WTC11 (cell line): ENCODE data around the gene ZNRF3. TPM values are rescaled to one million over a fixed set of nuclear protein-coding genes. Genes with fewer than 3 reads are reported as not detected.

Source experiments
- ATAC-seq: fragments of 200-7000 bp; cut with Tn5 transposase; 2 replicates; pipeline ENCODE4 v1.10.0; 2021; ENCODE audit warnings: mild to moderate bottlenecking, moderate library complexity
- CTCF ChIA-PET: fragments of 300-600 bp; sonication (Branson Sonifier 250); formaldehyde crosslinking; loops from one replicate; lab custom pipeline; 2021; ENCODE audit warnings: antibody characterized with exemption; lab: Charles Lee
- POLR2A ChIA-PET: fragments of 350-600 bp; sonication (Branson Sonifier 250); formaldehyde crosslinking; loops from one replicate; lab custom pipeline; 2021; ENCODE audit warnings: antibody characterized with exemption; lab: Charles Lee
- DNase-seq: peaks from one replicate; pipeline ENCODE4 v3.0.0; 2021; ENCODE audit warnings: low spot score
- H3K27ac Mint-ChIP-seq: 2 replicates; pipeline ENCODE4 v1.8.0; 2021; ENCODE audit warnings: mixed read lengths
- H3K27me3 Mint-ChIP-seq: 2 replicates; pipeline ENCODE4 v1.8.0; 2021; ENCODE audit warnings: low read depth, mild to moderate bottlenecking, moderate library complexity, mixed read lengths
- H3K36me3 Mint-ChIP-seq: 2 replicates; pipeline ENCODE4 v1.8.0; 2021; ENCODE audit warnings: mixed read lengths
- H3K4me1 Mint-ChIP-seq: 2 replicates; pipeline ENCODE4 v1.8.0; 2022; ENCODE audit warnings: mixed read lengths
- H3K4me3 Mint-ChIP-seq: 2 replicates; pipeline ENCODE4 v1.8.0; 2021; ENCODE audit warnings: mild to moderate bottlenecking, moderate library complexity, mixed read lengths
- H3K9me3 Mint-ChIP-seq: 2 replicates; pipeline ENCODE4 v1.8.0; 2021; ENCODE audit warnings: mixed read lengths
- AFF4 ChIP-seq: sonication (generic); formaldehyde crosslinking; IDR thresholded peaks from 2 replicates; pipeline ENCODE4 v1.8.1; 2023; ENCODE audit warnings: mild to moderate bottlenecking, missing genetic modification reagents, borderline replicate concordance
- CBFB ChIP-seq: sonication (generic); formaldehyde crosslinking; IDR thresholded peaks from 2 replicates; pipeline ENCODE4 v1.8.1; 2022; ENCODE audit warnings: mild to moderate bottlenecking, low read depth, missing genetic modification reagents
- CREB1 ChIP-seq: sonication (generic); formaldehyde crosslinking; IDR thresholded peaks from 2 replicates; pipeline ENCODE4 v1.8.0; 2023; ENCODE audit warnings: mild to moderate bottlenecking, missing genetic modification reagents
- CREM ChIP-seq: sonication (generic); formaldehyde crosslinking; IDR thresholded peaks from 2 replicates; pipeline ENCODE4 v1.8.1; 2022; ENCODE audit warnings: mild to moderate bottlenecking, missing genetic modification reagents, moderate library complexity
- EMX1 ChIP-seq: fragments of 250-450 bp; sonication (Bioruptor Pico); IDR thresholded peaks from 2 replicates; pipeline ENCODE4 v1.8.0; 2021; ENCODE audit warnings: mild to moderate bottlenecking
- ESRRA ChIP-seq: sonication (generic); formaldehyde crosslinking; IDR thresholded peaks from 2 replicates; pipeline ENCODE4 v1.8.1; 2022; ENCODE audit warnings: mild to moderate bottlenecking, missing genetic modification reagents, borderline replicate concordance
- GTF2I ChIP-seq: fragments of 250-450 bp; sonication (Bioruptor Pico); conservative IDR thresholded peaks from 2 replicates; pipeline ENCODE4 v1.4.0; 2021; ENCODE audit warnings: mild to moderate bottlenecking
- IRF2 ChIP-seq: sonication (generic); formaldehyde crosslinking; IDR thresholded peaks from 2 replicates; pipeline ENCODE4 v1.8.0; 2022; ENCODE audit warnings: low read depth, missing genetic modification reagents, borderline replicate concordance
- JAZF1 ChIP-seq: fragments of 250-450 bp; sonication (Bioruptor Pico); IDR thresholded peaks from 2 replicates; pipeline ENCODE4 v1.9.0; 2021; ENCODE audit warnings: moderate library complexity, mild to moderate bottlenecking, inconsistent platforms
- JUN ChIP-seq: sonication (generic); formaldehyde crosslinking; IDR thresholded peaks from 2 replicates; pipeline ENCODE4 v1.8.0; 2023; ENCODE audit warnings: mild to moderate bottlenecking, missing genetic modification reagents
- MXD4 ChIP-seq: fragments of 250-450 bp; sonication (Bioruptor Pico); IDR thresholded peaks from 2 replicates; pipeline ENCODE4 v1.8.0; 2021; ENCODE audit warnings: mild to moderate bottlenecking, moderate library complexity, borderline replicate concordance
- PRDM15 ChIP-seq: sonication (generic); formaldehyde crosslinking; IDR thresholded peaks from 2 replicates; pipeline ENCODE4 v1.8.0; 2022; ENCODE audit warnings: missing genetic modification reagents
- PRRX2 ChIP-seq: fragments of 250-450 bp; sonication (Bioruptor Pico); IDR thresholded peaks from 2 replicates; pipeline ENCODE4 v1.8.0; 2021; ENCODE audit warnings: mild to moderate bottlenecking
- RORB ChIP-seq: fragments of 250-450 bp; sonication (Bioruptor Pico); IDR thresholded peaks from 2 replicates; pipeline ENCODE4 v1.9.0; 2021; ENCODE audit warnings: mild to moderate bottlenecking
- SP1 ChIP-seq: sonication (generic); formaldehyde crosslinking; conservative IDR thresholded peaks from 2 replicates; pipeline ENCODE4 v1.8.1; 2022; ENCODE audit warnings: missing genetic modification reagents
- TEAD1 ChIP-seq: sonication (generic); formaldehyde crosslinking; IDR thresholded peaks from 2 replicates; pipeline ENCODE4 v1.8.0; 2022; ENCODE audit warnings: mild to moderate bottlenecking, missing genetic modification reagents
- TEAD4 ChIP-seq: sonication (generic); formaldehyde crosslinking; IDR thresholded peaks from 2 replicates; pipeline ENCODE4 v1.8.0; 2022; ENCODE audit warnings: mild to moderate bottlenecking, missing genetic modification reagents
- USF2 ChIP-seq: sonication (generic); formaldehyde crosslinking; IDR thresholded peaks from 2 replicates; pipeline ENCODE4 v1.8.1; 2023; ENCODE audit warnings: mild to moderate bottlenecking, missing genetic modification reagents, moderate library complexity
- ZNF138 ChIP-seq: sonication (generic); formaldehyde crosslinking; conservative IDR thresholded peaks from 2 replicates; pipeline ENCODE4 v1.8.1; 2022; ENCODE audit warnings: mild to moderate bottlenecking, moderate library complexity, missing genetic modification reagents
- ZNF317 ChIP-seq: sonication (generic); formaldehyde crosslinking; IDR thresholded peaks from 2 replicates; pipeline ENCODE4 v1.8.1; 2023; ENCODE audit warnings: low read depth, mild to moderate bottlenecking, moderate library complexity, missing genetic modification reagents, borderline replicate concordance
- ZNF416 ChIP-seq: fragments of 250-450 bp; sonication (Bioruptor Pico); IDR thresholded peaks from 2 replicates; pipeline ENCODE4 v1.9.0; 2021; ENCODE audit warnings: mild to moderate bottlenecking, inconsistent platforms
- ZNF671 ChIP-seq: fragments of 250-450 bp; sonication (Bioruptor Pico); IDR thresholded peaks from 2 replicates; pipeline ENCODE4 v1.8.0; 2021; ENCODE audit warnings: mild to moderate bottlenecking
- ZSCAN18 ChIP-seq: fragments of 250-450 bp; sonication (Bioruptor Pico); IDR thresholded peaks from 2 replicates; pipeline ENCODE4 v2.1.2; 2022; ENCODE audit warnings: mild to moderate bottlenecking, moderate library complexity
- total RNA-seq: library from RNA; stranded (reverse); gene quantifications from 3 replicates; pipeline ENCODE4 v1.2.3, GENCODE V29; 2021
- TF ChIP-seq, protein P1 (sequence below): sonication (generic); formaldehyde crosslinking; IDR thresholded peaks from 2 replicates; pipeline ENCODE4 v1.8.1; 2023; ENCODE audit warnings: mild to moderate bottlenecking, missing genetic modification reagents, moderate library complexity

Gene ZNRF3
- total RNA-seq, 1 experiment from 2014 or later = 25.4 TPM

DNA sequence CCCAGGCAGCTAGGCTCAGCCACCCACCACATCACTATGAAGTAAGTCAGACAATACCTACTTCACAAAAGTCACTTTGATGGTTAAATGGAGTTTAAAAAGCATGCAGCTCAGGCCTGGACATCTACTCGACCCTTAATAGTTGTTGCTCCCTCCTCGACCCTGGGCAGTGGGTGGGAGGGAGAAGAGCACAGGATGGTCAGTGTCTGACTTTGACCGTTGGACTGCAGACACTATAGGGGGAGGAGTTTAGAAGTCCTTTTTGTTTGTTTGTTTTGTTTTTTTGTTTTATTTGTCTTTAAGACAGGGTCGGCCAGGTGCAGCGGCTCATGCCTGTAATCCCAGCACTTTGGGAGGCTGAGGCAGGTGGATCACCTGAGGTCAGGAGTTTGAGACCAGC is 44.4 kb upstream of the ZNRF3 start:
- DNase-seq = no peak
- no peak for TF ChIP-seq TEAD4 (CRISPR knock-in tag)
- no peak for TF ChIP-seq JUN
- TF ChIP-seq TEAD1 = no peak
- TF ChIP-seq, protein P1, sequence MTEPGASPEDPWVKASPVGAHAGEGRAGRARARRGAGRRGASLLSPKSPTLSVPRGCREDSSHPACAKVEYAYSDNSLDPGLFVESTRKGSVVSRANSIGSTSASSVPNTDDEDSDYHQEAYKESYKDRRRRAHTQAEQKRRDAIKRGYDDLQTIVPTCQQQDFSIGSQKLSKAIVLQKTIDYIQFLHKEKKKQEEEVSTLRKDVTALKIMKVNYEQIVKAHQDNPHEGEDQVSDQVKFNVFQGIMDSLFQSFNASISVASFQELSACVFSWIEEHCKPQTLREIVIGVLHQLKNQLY (CRISPR knock-in tag) = no peak
- TF ChIP-seq ZNF317 (CRISPR knock-in tag) = no peak
- TF ChIP-seq CREM (CRISPR knock-in tag) = no peak
- TF ChIP-seq PRRX2 (CRISPR knock-in tag) = no peak
- no peak for TF ChIP-seq ZNF138 (CRISPR knock-in tag)
- TF ChIP-seq ESRRA (CRISPR knock-in tag) = no peak
- TF ChIP-seq MXD4 (CRISPR knock-in tag) = no peak
- TF ChIP-seq CBFB (CRISPR knock-in tag) = no peak
- TF ChIP-seq ZNF416 = no peak
- TF ChIP-seq GTF2I (CRISPR knock-in tag) = no peak
- no peak for TF ChIP-seq EMX1
- TF ChIP-seq PRDM15 (CRISPR knock-in tag) = no peak
- no peak for TF ChIP-seq JAZF1
- no peak for TF ChIP-seq ZNF671 (CRISPR knock-in tag)
- TF ChIP-seq SP1 (CRISPR knock-in tag) = no peak
- no peak for TF ChIP-seq AFF4 (CRISPR knock-in tag)
- TF ChIP-seq, all 79 proteins: peak for 0
- no peak for ATAC-seq
- Mint-ChIP-seq H3K27ac (no peak overlapping the region), H3K9me3 (no peaks in the 10 kb centered on the region), H3K4me1 (peaks cover 4% of the 10 kb centered on the region; the same call in 1 of the 2 replicates), H3K27me3 (0 out of 2 replicates have a peak, but pooled peaks cover 4% of the 10 kb centered on the region), H3K36me3 (no peaks in the 10 kb centered on the region), H3K4me3 (no peak overlapping the region)
- CTCF ChIA-PET = no interaction called here
- POLR2A ChIA-PET = interaction anchor here (0.6 kb wide), 1 partner anchor 36 kb away, joined by 5 read pairs; no protein-coding TSS in a partner anchor

- Mint-ChIP-seq H3K27ac (no peak overlapping the region), H3K9me3 (peaks cover 1% of the 10 kb centered on the region; the same call in 1 of the 2 replicates), H3K27me3 (peaks cover 6% of the 10 kb centered on the region; the same call in 1 of the 2 replicates), H3K4me1 (peaks cover 4% of the 10 kb centered on the region; the same call in 1 of the 2 replicates), H3K36me3 (no peaks in the 10 kb centered on the region), H3K4me3 (no peak overlapping the region)
- DNase-seq (no peak), ATAC-seq (no peak)
- CTCF ChIA-PET = interaction anchor here (1.0 to 1.3 kb wide), 2 partner anchors 9 to 11 kb away, joined by 3 to 4 read pairs; no protein-coding TSS in a partner anchor
- POLR2A ChIA-PET = interaction anchor here (0.7 kb wide), 1 partner anchor 811 kb away, joined by 5 read pairs; no protein-coding TSS in a partner anchor
- TF ChIP-seq ZSCAN18 (CRISPR knock-in tag) = no peak
- TF ChIP-seq RORB (CRISPR knock-in tag) = no peak
- no peak for TF ChIP-seq USF2 (CRISPR knock-in tag)
- no peak for TF ChIP-seq CREB1
- no peak for TF ChIP-seq SP1 (CRISPR knock-in tag)
- no peak for TF ChIP-seq IRF2
Observed at GRCh38 chr22:28841111-28841510, 42.3 kb upstream of the ZNRF3 start.
